NCI-H774 (cell line): Measurements from ENCODE around the gene NMNAT2.
"Not testable (repeated sequence)": the region's sequence is repeated elsewhere in the genome, so short reads cannot be mapped to it uniquely, and the experiment has no call there.

Source experiments
- DNase-seq: peaks from one replicate; lab custom pipeline; 2025; lab: John Stamatoyannopoulos, UW

The NMNAT2 gene

GRCh38 chr1:183417772-183418491 lies at the start of gene NMNAT2:
Gene NMNAT2 (minus strand): TSS chr1:183418380. CDS start chr1:183418267, 113 bp downstream.
- DNase-seq: peak; percentile 18

- DNase-seq: no peak
Observed at GRCh38 chr1:183467687-183468086, 49.5 kb upstream of the NMNAT2 start.

GRCh38 chr1:183466781-183467180 lies 48.6 kb upstream of the NMNAT2 start:
- no peak for DNase-seq

GRCh38 chr1:183463566-183463965 lies 45.4 kb upstream of the NMNAT2 start:
- no peak for DNase-seq

GRCh38 chr1:183461350-183461749 lies 43.2 kb upstream of the NMNAT2 start:
- DNase-seq: no peak

DNA sequence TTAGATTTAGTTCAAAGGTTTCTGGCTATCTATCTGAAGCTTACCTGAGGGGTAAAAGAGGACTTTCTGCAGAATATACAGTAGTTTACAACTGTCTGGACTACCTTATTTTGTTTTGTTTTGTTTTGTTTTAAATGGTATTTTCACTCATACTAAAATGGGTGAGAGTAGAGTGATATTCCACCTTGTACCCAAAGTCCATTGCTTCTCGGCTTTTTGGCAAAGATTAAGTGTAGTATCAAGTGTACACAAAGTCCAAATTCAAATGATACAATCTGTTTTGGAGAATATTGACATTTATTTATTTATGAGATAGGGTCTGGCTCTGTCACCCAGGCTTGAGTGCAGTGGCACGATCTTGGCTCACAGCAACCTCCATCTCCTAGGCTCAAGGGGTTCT lies 42.4 kb upstream of the NMNAT2 start:
- DNase-seq: no peak

DNA sequence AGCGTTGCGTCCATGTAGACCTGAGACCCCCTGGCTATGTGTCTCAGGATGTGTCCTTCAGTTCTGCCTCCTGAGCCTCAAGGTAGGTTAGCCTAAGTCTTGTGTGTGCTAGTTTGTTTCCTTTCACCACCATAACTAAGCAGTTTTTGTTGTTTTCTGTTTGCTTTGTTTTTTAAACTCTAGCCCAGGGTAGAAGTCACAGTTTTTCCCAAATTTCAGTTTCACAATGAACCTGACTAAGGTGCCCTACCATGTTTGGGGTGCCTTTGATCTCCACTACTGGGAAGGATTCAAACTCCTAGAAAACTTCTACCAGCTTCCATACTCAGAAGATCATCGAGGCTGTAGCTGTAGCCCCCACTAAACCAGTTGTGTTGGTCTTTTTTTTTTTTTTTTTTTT lies 39.3 kb upstream of the NMNAT2 start:
- DNase-seq: no peak

GRCh38 chr1:183456826-183457225 lies 38.6 kb upstream of the NMNAT2 start:
- no peak for DNase-seq

DNA sequence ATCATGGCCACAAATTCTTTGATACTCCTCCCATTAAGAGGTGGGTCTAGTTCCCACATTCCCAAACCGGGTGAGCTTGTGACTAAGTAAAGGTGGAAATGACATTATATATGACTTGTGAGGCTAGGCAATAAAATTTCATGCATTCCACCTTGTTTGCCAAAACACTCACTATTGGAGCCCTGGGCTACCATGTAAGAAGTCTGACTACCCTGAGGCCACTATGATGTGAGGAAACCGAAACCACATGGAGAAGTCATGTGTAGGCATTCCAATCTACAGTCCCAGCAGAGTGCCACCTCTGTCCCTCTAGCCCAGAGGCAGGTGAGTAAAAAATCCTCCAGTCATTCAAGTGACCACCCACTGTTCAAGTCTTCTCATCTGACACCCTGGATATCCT lies 36.2 kb upstream of the NMNAT2 start:
- no peak for DNase-seq

- DNase-seq: no peak
Observed at GRCh38 chr1:183450093-183450492, 31.9 kb upstream of the NMNAT2 start.

- DNase-seq: no peak
Observed at GRCh38 chr1:183449223-183449770, 31.1 kb upstream of the NMNAT2 start.

- no peak for DNase-seq
Observed at GRCh38 chr1:183444243-183444642, 26.1 kb upstream of the NMNAT2 start.

GRCh38 chr1:183443466-183443865 lies 25.3 kb upstream of the NMNAT2 start:
- DNase-seq: no peak

DNA sequence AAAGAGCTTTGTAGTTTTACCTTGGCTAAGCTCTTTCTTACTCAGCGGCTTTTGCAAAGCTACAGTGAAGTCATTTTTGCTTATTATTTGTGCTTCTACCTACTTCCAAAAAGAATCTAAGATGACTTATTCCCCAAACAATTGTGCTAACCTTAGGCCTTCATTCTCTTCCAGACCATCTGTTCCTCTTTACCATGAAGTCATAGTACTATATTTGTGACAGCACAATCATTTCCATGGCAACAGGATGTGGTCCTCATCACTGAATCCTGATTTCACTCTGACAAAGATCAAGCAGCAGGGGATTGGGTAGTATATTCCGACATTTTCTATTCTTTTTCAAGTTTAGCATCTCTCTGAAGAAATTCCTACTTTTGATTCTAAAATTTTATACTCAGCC lies 24.8 kb upstream of the NMNAT2 start:
- DNase-seq: no peak

DNA sequence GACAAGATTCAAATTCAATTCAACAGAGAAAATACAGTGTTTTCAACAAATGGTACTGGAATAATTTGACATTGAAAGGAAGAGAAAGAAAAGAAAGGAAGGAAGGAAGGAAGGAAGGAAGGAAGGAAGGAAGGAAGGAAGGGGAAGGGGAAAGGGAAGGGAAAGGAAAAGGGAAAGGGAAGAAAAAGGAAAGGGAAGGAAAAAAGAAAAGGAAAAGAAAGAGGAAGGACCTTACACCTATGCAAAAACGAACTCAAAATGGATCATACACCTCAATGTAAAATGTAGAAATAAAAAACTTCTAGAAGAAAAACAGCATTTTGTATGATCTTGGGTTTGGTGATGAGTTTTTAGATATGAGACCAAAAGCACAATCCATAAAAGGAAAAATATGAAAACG lies 19.9 kb upstream of the NMNAT2 start:
- no peak for DNase-seq

DNA sequence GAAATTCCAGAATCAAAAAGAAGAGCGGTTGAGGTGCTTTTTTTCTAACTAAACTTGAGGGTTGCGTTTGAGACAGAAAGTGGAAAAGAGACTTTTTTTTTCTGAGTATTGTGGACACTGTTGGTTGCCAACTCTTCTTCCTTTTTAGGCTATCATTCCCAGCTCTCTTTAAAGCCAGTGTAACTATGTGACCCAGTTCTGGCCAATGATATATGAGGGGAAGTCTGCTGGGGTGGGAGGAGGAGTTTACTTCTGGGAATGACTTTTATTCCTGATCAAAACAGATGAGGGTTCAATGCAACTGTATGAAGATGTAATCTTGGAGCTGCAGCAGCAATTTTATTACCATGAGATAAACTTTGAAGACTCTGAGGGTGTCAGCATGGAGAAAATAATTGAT lies 17.3 kb upstream of the NMNAT2 start:
- no peak for DNase-seq

DNA sequence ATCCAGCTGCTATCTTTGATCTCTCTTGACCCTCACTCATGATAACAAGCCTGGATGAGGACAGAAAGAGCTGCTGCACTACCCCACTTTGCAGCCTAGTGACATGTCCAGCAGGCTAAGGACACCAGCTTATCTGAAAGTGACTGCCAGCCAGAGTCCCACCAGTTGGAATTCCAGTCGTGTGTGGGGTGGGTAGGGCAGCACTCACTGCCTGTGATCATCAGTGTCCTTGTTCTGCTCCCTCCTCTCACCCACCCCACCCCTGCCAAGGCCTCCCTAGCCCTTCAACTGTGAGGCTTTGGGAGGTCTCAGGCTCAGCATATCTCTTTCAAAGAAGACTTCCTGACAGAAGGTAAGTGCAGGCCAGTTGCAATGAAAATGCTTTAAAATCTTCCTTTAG lies 15.5 kb upstream of the NMNAT2 start:
- no peak for DNase-seq

DNA sequence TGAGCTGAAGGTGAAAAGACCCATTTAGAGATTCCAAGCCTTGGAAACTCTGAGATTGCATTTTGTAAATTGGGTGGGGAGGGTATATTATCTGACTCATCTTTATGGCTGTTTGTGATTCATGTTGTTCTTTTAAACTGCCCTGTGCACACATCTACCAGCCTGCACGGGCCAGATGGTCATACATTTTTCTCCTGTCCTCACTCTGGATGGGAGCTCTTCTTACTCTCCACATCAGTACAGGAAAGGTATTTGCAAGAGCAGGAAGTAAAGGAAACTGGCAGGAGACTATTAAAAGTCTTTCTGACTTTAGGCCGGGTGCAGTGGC lies 14.3 kb upstream of the NMNAT2 start:
- DNase-seq: no peak

DNA sequence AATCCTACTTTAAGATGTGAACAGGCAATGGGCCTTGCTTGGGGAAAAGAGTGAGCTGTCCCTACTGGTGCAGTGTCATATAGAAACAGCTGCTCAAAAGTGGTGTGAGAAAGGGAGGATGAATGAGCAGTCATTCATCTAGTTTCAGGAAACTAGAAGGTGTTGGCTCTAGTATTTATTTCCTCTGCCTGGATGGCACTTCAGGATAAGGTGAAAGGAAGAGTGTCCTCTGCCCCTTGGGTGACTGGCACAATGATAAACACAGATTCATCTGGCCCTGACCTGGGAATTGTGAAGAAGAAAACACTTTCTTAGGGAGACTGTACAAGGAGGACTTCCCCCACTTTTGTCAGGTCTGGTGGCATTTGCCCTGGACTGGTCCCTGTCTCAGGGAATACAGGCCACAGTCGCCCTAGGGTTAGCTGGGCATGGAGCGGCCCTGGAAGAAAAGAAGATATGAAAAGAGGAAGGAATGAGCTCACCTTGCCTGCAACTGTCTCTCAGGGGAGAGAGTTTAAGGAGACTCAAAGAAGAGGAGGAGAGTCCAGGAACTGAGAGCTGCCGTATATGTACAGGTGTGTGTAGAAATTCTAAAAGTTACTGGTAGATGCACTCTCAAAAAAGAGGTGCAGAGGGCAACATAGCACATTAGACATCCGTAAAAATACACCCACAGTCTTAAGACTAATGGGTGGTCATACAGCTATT lies 13.8 kb upstream of the NMNAT2 start:
- DNase-seq: no peak

DNA sequence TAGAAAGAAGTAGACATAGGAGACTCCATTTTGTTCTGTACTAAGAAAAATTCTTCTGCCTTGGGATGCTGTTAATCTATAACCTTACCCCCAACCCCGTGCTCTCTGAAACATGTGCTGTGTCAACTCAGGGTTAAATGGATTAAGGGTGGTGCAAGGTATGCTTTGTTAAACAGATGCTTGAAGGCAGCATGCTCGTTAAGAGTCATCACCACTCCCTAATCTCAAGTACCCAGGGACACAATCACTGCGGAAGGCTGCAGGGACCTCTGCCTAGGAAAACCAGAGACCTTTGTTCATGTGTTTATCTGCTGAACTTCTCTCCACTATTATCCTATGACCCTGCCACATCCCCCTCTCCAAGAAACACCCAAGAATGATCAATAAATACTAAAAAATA lies 9.4 kb upstream of the NMNAT2 start:
- not testable (repeated sequence) for DNase-seq

DNA sequence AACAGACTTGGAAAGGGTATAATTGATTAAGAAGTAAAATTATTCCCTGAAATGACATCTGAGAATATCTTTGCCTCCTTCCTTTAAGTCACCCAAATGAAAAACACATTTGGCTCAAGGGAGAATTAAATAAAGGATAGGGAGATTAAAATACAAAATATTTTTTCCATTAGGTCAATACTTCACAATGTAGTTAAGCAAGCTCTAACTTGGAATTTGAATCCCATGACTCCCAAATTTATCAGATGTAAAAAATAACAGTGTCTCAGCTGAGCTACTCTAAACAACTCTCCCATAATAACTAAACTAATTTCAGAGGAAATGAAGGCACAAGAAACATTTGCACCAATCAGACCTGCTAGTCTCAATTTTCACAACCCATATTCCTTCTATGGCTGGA lies 6.5 kb upstream of the NMNAT2 start:
- no peak for DNase-seq

DNA sequence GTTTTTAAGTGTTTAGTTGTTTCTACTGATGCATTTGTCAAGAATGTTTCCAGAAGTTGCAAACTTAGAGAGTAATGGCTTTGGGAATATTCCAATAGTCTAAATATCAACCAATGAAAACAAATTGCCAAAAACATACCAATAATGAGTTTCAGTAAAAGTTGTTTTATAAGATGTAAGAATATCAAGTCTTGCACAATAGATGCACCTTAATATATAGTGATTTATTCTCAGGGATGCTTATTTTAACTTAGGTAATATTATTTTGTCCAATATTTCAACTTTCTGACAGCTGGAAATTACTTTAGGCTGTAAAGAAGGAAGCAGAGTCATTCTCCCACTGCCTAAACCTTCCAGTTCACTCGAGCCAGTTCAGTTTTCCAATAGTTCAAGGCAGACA lies 5.4 kb upstream of the NMNAT2 start:
- DNase-seq: no peak

DNA sequence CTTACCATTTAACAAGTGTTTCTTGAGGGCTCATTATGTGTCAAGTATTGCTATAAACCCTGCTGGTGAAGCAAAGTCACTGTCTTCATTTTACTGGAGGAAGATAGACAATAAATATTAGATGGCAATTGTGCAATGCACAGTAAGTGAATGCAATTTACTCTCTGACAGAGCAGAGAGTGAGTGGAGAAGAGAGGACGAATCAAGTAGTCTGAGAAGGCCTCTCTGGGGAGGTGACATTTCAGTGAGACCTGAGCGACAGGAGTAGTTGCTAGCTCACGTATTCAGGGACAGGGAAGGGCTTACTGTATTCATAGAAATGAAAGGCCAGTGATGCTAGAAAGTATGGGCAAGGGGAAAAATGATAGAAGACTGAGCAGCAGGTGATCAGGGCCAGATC lies 1.2 kb upstream of the NMNAT2 start:
- no peak for DNase-seq

GRCh38 chr1:183418696-183419095 lies 516 bp upstream of the NMNAT2 start:
- no peak for DNase-seq
